Stomach (tissue), 9 donors: ENCODE data around the gene MON1A. TPM values are rescaled to one million over a fixed set of nuclear protein-coding genes. Genes with fewer than 3 reads are reported as not detected.

Experiments used
- DNase-seq, 2 donors: peaks; one replicate each; pipeline versions ENCODE4 v3.0.0 to v3.0.0-alpha.2; 2013 to 2019
- H3K27ac ChIP-seq, 5 donors: fragments of 200-600 bp in 4 of 5; sonication (generic) in 4 of 5; one replicate each; pipeline ENCODE4 v1.5.1; 2013 to 2019; ENCODE audit warnings: mild to moderate bottlenecking in 1 of 5, moderate library complexity in 1 of 5
- H3K27me3 ChIP-seq, 3 donors: fragments of 200-600 bp; sonication (generic); one replicate each; pipeline ENCODE4 v1.5.1; 2017 to 2019; ENCODE audit warnings: mixed run types in 1 of 3
- H3K36me3 ChIP-seq, 4 donors: fragments of 200-600 bp; sonication (generic); 1 replicate in 3 of 4; 2 replicates in 1 of 4; pipeline ENCODE4 v1.5.1; 2016 to 2019
- H3K4me1 ChIP-seq, 4 donors: fragments of 200-600 bp; sonication (generic); one replicate each; pipeline ENCODE4 v1.5.1; 2016 to 2019
- H3K4me3 ChIP-seq, 4 donors: fragments of 200-600 bp; sonication (generic) in 3 of 4; one replicate each; pipeline ENCODE4 v1.5.1; 2016 to 2019; ENCODE audit warnings: mild to moderate bottlenecking in 1 of 4
- H3K9me3 ChIP-seq, 4 donors: fragments of 200-600 bp; sonication (generic); one replicate each; pipeline ENCODE4 v1.5.1; 2016 to 2019
- CTCF ChIP-seq, 7 experiments: fragments of 450-650 bp in 4 of 7; fragments of 200-600 bp in 3 of 7; sonication (generic) in 3 of 7; IDR thresholded peaks; one replicate each; pipeline ENCODE4 v1.5.1; 2016 to 2019; ENCODE audit warnings: antibody characterized with exemption in 7 of 7, control low read depth in 2 of 7, mild to moderate bottlenecking in 1 of 7
- EP300 ChIP-seq: sonication (generic); formaldehyde crosslinking; IDR thresholded peaks from one replicate; pipeline ENCODE4 v1.6.1; 2017; ENCODE audit warnings: antibody characterized with exemption
- POLR2A ChIP-seq, 4 donors: fragments of 450-650 bp; IDR thresholded peaks; one replicate each; pipeline ENCODE4 v1.6.1; 2016; ENCODE audit warnings: antibody characterized with exemption in 4 of 4, control low read depth in 2 of 4, mild to moderate bottlenecking in 1 of 4, moderate library complexity in 1 of 4
- POLR2AphosphoS5 ChIP-seq, 3 donors: sonication (generic); formaldehyde crosslinking; IDR thresholded peaks; one replicate each; pipeline ENCODE4 v1.6.1; 2016; ENCODE audit warnings: antibody characterized with exemption in 3 of 3
- WGBS, 5 donors: extraction: QIAGEN DNeasy Blood & Tissue Kit in 3 of 5; methylation state at CpG; one replicate each; pipeline versions ENCODE4 v1.1.5 to v1.1.7; 2013 to 2018; 5-methylcytosine and 5-hydroxymethylcytosine counted together
- intact Hi-C: fragments of 100-400 bp; cut with DNase I; formaldehyde crosslinking; loops from one replicate; pipeline ENCODE4 v1.15.1; 2023; ENCODE audit warnings: low total_unique reads
- polyA plus RNA-seq, 3 donors: library from polyadenylated mRNA; stranded (reverse); fragments of 200-250 nt; gene quantifications; one replicate each; pipeline ENCODE4 v1.2.3, GENCODE V29; 2013
- small RNA-seq, 4 donors: library from RNA; depleted of rRNA; stranded (forward); fragments of <200 nt; gene quantifications; one replicate each; pipeline ENCODE3, GENCODE V24; 2016
- total RNA-seq, 5 donors: library from RNA; depleted of rRNA; stranded (reverse); fragments of >200 nt; gene quantifications; one replicate each; pipeline versions ENCODE4 v1.1.0 to v1.2.3, GENCODE V29; 2014 to 2016
- donor health status: healthy with polysubstance abuse.
- donor health status: Bipolar disorder and iron deficiency.
- donor health status: healthy.

Gene MON1A
- total and polyA plus RNA-seq, 8 donors = 3.9 to 33.8 (median 9.3) TPM

- peaks cover 11 to 84% (median 47%) of the 10 kb centered on the region in 3 donors for H3K27me3 ChIP-seq
- 63 to 93% (median 93%) methylated on average over 1 of the region's 1 CpG for WGBS, 5 donors
- TF ChIP-seq CTCF (IDR thresholded peaks at IDR 0.05) = no peak
- no peak for TF ChIP-seq POLR2AphosphoS5 (IDR thresholded peaks at IDR 0.05)
- TF ChIP-seq EP300 = no peak
- TF ChIP-seq POLR2A (IDR thresholded peaks at IDR 0.05) = no peak
- no peak overlapping the region for H3K4me3 ChIP-seq
- intact Hi-C loops = no loop called here
- H3K4me1 ChIP-seq = peaks cover 11 to 15% (median 14%) of the 10 kb centered on the region in 4 donors
- no peaks in the 10 kb centered on the region for H3K9me3 ChIP-seq
- H3K36me3 ChIP-seq = no peaks in the 10 kb centered on the region
- DNase-seq = no peak
- no peak overlapping the region for H3K27ac ChIP-seq
Measured at GRCh38 chr3:49867400-49867799, 62.2 kb downstream of the MON1A start.

GRCh38 chr3:49865198-49865784 lies 64.3 kb downstream of the MON1A start:
- intact Hi-C loops = no loop called here
- WGBS, 5 donors = 42 to 57% (median 52%) methylated on average over 7 of the region's 7 CpGs

GRCh38 chr3:49864505-49864904 lies 65.1 kb downstream of the MON1A start:
- H3K27me3 ChIP-seq = peaks cover 7 to 61% (median 31%) of the 10 kb centered on the region in 3 donors
- no peak for DNase-seq
- no peaks in the 10 kb centered on the region for H3K36me3 ChIP-seq
- H3K27ac ChIP-seq = no peak overlapping the region
- no peak overlapping the region for H3K4me3 ChIP-seq
- intact Hi-C loops = no loop called here
- no peak for TF ChIP-seq EP300
- WGBS, 5 donors = 53 to 60% (median 56%) methylated on average over 5 of the region's 5 CpGs
- H3K9me3 ChIP-seq = no peaks in the 10 kb centered on the region
- H3K4me1 ChIP-seq = peaks cover 7 to 9% (median 7%) of the 10 kb centered on the region in 4 donors

More at GRCh38 chr3:49865198-49865784, 64.3 kb downstream of the MON1A start:
- H3K27ac ChIP-seq = no peak overlapping the region
- H3K36me3 ChIP-seq = no peaks in the 10 kb centered on the region
- peaks cover 11 to 69% (median 38%) of the 10 kb centered on the region in 3 donors for H3K27me3 ChIP-seq
- H3K4me3 ChIP-seq = no peak overlapping the region
- TF ChIP-seq POLR2A (IDR thresholded peaks at IDR 0.05) = no peak
- TF ChIP-seq CTCF (IDR thresholded peaks at IDR 0.05) = no peak
- TF ChIP-seq EP300 = no peak
- no peak for TF ChIP-seq POLR2AphosphoS5 (IDR thresholded peaks at IDR 0.05)
- no peak for DNase-seq
- no peaks in the 10 kb centered on the region for H3K9me3 ChIP-seq
- peaks cover 11 to 15% (median 14%) of the 10 kb centered on the region in 4 donors for H3K4me1 ChIP-seq

- DNase-seq = peak in 1 of 2 donors; percentile 0
- WGBS, 5 donors = 60 to 88% (median 80%) methylated on average over 1 to 12 of the region's 12 CpGs
- TF ChIP-seq POLR2AphosphoS5 (IDR thresholded peaks at IDR 0.05) (no peak), CTCF (IDR thresholded peaks at IDR 0.05) (no peak), EP300 (no peak), POLR2A (IDR thresholded peaks at IDR 0.05) (no peak)
- intact Hi-C loops = no loop called here
- H3K9me3 ChIP-seq = no peaks in the 10 kb centered on the region
- H3K36me3 ChIP-seq = no peaks in the 10 kb centered on the region
- no peak overlapping the region for H3K27ac ChIP-seq
- H3K4me1 ChIP-seq = peaks cover 9 to 15% (median 11%) of the 10 kb centered on the region in 4 donors
- H3K4me3 ChIP-seq = no peak overlapping the region
- peaks cover 0 to 14% (median 7%) of the 10 kb centered on the region in 3 donors for H3K27me3 ChIP-seq
Measured at GRCh38 chr3:49859576-49860305, 69.9 kb downstream of the MON1A start.

Small RNAs within 50 kb of the gene (small RNA-seq; reads per million reads assigned to genes)
- gene RN7SL217P = 0 reads per million in 4 donors

Other genes with a start within 250 kb of the MON1A start
- 100 to 1,000 TPM in 2 of 5 donors, 10 to 100 TPM in 2, 1 to 10 TPM in 1; 6.7 to 172 (median 14.9) TPM for gene MST1, start 240.3 kb downstream of the MON1A start, total RNA-seq
- 10 to 100 TPM; 18.9 to 36.9 (median 20.5) TPM for gene MST1, start 240.3 kb downstream of the MON1A start, polyA plus RNA-seq
- gene RNF123, start 240.3 kb downstream of the MON1A start, total RNA-seq = 10 to 100 TPM; 19.6 to 75.4 (median 33.3) TPM
- gene RNF123, start 240.3 kb downstream of the MON1A start, polyA plus RNA-seq = 10 to 100 TPM; 18.1 to 22.8 (median 22.0) TPM
- 1 to 10 TPM in 1 of 5 donors, not detected in 4; 1.3 TPM for gene AMIGO3, start 210.1 kb downstream of the MON1A start, total RNA-seq
- under 1 TPM; 0.19 to 0.83 (median 0.76) TPM for gene AMIGO3, start 210.1 kb downstream of the MON1A start, polyA plus RNA-seq
- 10 to 100 TPM; 26.3 to 81.7 (median 39.3) TPM for gene GMPPB, start 205.9 kb downstream of the MON1A start, total RNA-seq
- 10 to 100 TPM; 14.4 to 33.6 (median 27.3) TPM for gene GMPPB, start 205.9 kb downstream of the MON1A start, polyA plus RNA-seq
- 10 to 100 TPM; 16.8 to 68.3 (median 36.4) TPM for gene IP6K1, start 143.3 kb downstream of the MON1A start, total RNA-seq
- 10 to 100 TPM in 2 of 3 donors, 1 to 10 TPM in 1; 7.7 to 16.1 (median 11.5) TPM for gene IP6K1, start 143.3 kb downstream of the MON1A start, polyA plus RNA-seq
- gene CDHR4, start 129.9 kb downstream of the MON1A start, total RNA-seq = under 1 TPM in 2 of 5 donors, not detected in 3; under 0.01 to 0.73 TPM
- gene CDHR4, start 129.9 kb downstream of the MON1A start, polyA plus RNA-seq = under 1 TPM in 1 of 3 donors, not detected in 2; 0.18 TPM
- 1 to 10 TPM in 3 of 5 donors, not detected in 2; 1.8 to 3.3 (median 2.3) TPM for gene INKA1, start 126.5 kb downstream of the MON1A start, total RNA-seq
- gene INKA1, start 126.5 kb downstream of the MON1A start, polyA plus RNA-seq = 10 to 100 TPM in 1 of 3 donors, 1 to 10 TPM in 2; 4.4 to 15.0 (median 5.5) TPM
- 100 to 1,000 TPM in 1 of 5 donors, 10 to 100 TPM in 4; 36.2 to 250 (median 76.3) TPM for gene UBA7, start 115.9 kb downstream of the MON1A start, total RNA-seq
- gene UBA7, start 115.9 kb downstream of the MON1A start, polyA plus RNA-seq = 10 to 100 TPM; 27.2 to 56.2 (median 30.2) TPM
- 1 to 10 TPM in 3 of 5 donors, not detected in 2; 2.3 to 7.0 (median 2.8) TPM for gene TRAIP, start 73.2 kb downstream of the MON1A start, total RNA-seq
- 1 to 10 TPM; 1.5 to 4.3 (median 2.0) TPM for gene TRAIP, start 73.2 kb downstream of the MON1A start, polyA plus RNA-seq
- gene CAMKV, start 59.9 kb downstream of the MON1A start, total RNA-seq = 1 to 10 TPM in 1 of 5 donors, not detected in 4; 1.5 TPM
- gene CAMKV, start 59.9 kb downstream of the MON1A start, polyA plus RNA-seq = under 1 TPM in 1 of 3 donors, not detected in 2; 0.03 TPM
- 100 to 1,000 TPM in 3 of 5 donors, 10 to 100 TPM in 2; 22.4 to 386 (median 181) TPM for gene MST1R, start 25.9 kb downstream of the MON1A start, total RNA-seq
- 10 to 100 TPM; 15.9 to 59.0 (median 31.8) TPM for gene MST1R, start 25.9 kb downstream of the MON1A start, polyA plus RNA-seq
- 100 to 1,000 TPM; 133 to 239 (median 139) TPM for gene RBM6, start 10.3 kb upstream of the MON1A start, total RNA-seq
- gene RBM6, start 10.3 kb upstream of the MON1A start, polyA plus RNA-seq = 100 to 1,000 TPM in 1 of 3 donors, 10 to 100 TPM in 2; 87.0 to 107 (median 98.3) TPM
- gene RBM5, start 159.1 kb upstream of the MON1A start, total RNA-seq = 100 to 1,000 TPM; 246 to 464 (median 290) TPM
- 10 to 100 TPM; 25.0 to 89.4 (median 30.1) TPM for gene RBM5, start 159.1 kb upstream of the MON1A start, polyA plus RNA-seq
- 10 to 100 TPM; 11.9 to 34.5 (median 31.2) TPM for gene SEMA3F, start 225.5 kb upstream of the MON1A start, total RNA-seq
- 10 to 100 TPM in 2 of 3 donors, 1 to 10 TPM in 1; 8.9 to 33.8 (median 14.6) TPM for gene SEMA3F, start 225.5 kb upstream of the MON1A start, polyA plus RNA-seq